GM23338 (cell line): ENCODE results near the gene SHOC1. TPM values are rescaled to one million over a fixed set of nuclear protein-coding genes. Genes with fewer than 3 reads are reported as not detected.

ENCODE experiments used
- ATAC-seq: fragments of 200-7000 bp; cut with Tn5 transposase; 3 replicates; pipeline ENCODE4 v1.9.1; 2020
- DNase-seq: peaks from one replicate; pipeline ENCODE4 v3.0.0-alpha.2; 2015; ENCODE audit warnings: low spot score
- H2AFZ ChIP-seq: fragments of 200-600 bp; sonication (generic); 2 replicates; pipeline ENCODE4 v1.8.0; 2016; ENCODE audit warnings: antibody characterized with exemption, mild to moderate bottlenecking, moderate library complexity
- H3F3A ChIP-seq: fragments of 200-600 bp; sonication (generic); replicated peaks from 2 replicates; pipeline ENCODE4 v1.8.0; 2017; ENCODE audit warnings: antibody characterized with exemption, mixed run types, low read depth
- H3K27ac ChIP-seq: fragments of 200-600 bp; sonication (generic); 2 replicates; pipeline ENCODE4 v1.6.1; 2016; ENCODE audit warnings: low read depth
- H3K27me3 ChIP-seq: fragments of 200-600 bp; sonication (generic); 2 replicates; pipeline ENCODE4 v1.8.0; 2016; ENCODE audit warnings: mild to moderate bottlenecking, mixed run types, moderate library complexity; ENCODE audit not compliant: insufficient read depth
- H3K36me3 ChIP-seq: fragments of 200-600 bp; sonication (generic); 2 replicates; pipeline ENCODE4 v1.8.0; 2016; ENCODE audit warnings: mild to moderate bottlenecking; ENCODE audit not compliant: insufficient read depth
- H3K4me1 ChIP-seq: fragments of 200-600 bp; sonication (generic); 2 replicates; pipeline ENCODE4 v1.8.0; 2016; ENCODE audit warnings: mild to moderate bottlenecking, moderate library complexity; ENCODE audit not compliant: insufficient read depth
- H3K4me2 ChIP-seq: fragments of 200-600 bp; sonication (generic); 2 replicates; pipeline ENCODE4 v1.7.1; 2017; ENCODE audit warnings: mixed run types
- H3K4me3 ChIP-seq: fragments of 200-600 bp; sonication (generic); 2 replicates; pipeline ENCODE4 v1.6.1; 2016; ENCODE audit warnings: mixed run types
- H3K79me2 ChIP-seq: fragments of 200-600 bp; sonication (generic); replicated peaks from 2 replicates; pipeline ENCODE4 v1.8.0; 2017; ENCODE audit warnings: mild to moderate bottlenecking; ENCODE audit not compliant: insufficient read depth
- H3K9me2 ChIP-seq: fragments of 200-600 bp; sonication (generic); 2 replicates; pipeline ENCODE4 v1.8.0; 2017; ENCODE audit not compliant: insufficient read depth
- H4K20me1 ChIP-seq: fragments of 200-600 bp; sonication (generic); replicated peaks from 2 replicates; pipeline ENCODE4 v1.8.0; 2017; ENCODE audit warnings: mild to moderate bottlenecking; ENCODE audit not compliant: insufficient read depth
- H3K27ac Mint-ChIP-seq: 2 replicates; pipeline ENCODE4 v1.8.0; 2020; ENCODE audit warnings: inconsistent platforms, mild to moderate bottlenecking, moderate library complexity, mixed read lengths
- H3K27me3 Mint-ChIP-seq: 3 replicates; pipeline ENCODE4 v1.8.0; 2022; ENCODE audit warnings: low read depth, mild to moderate bottlenecking, moderate library complexity, mixed read lengths, inconsistent platforms; ENCODE audit not compliant: insufficient read depth, poor library complexity
- H3K36me3 Mint-ChIP-seq: 3 replicates; pipeline ENCODE4 v1.8.0; 2021; ENCODE audit warnings: low read depth, mild to moderate bottlenecking, inconsistent platforms, moderate library complexity, mixed read lengths
- H3K4me1 Mint-ChIP-seq: 3 replicates; pipeline ENCODE4 v1.8.0; 2020; ENCODE audit warnings: mild to moderate bottlenecking, inconsistent platforms, mixed read lengths
- H3K4me3 Mint-ChIP-seq: 3 replicates; pipeline ENCODE4 v1.8.0; 2021; ENCODE audit warnings: moderate library complexity, mild to moderate bottlenecking, inconsistent platforms, mixed read lengths
- H3K9me3 Mint-ChIP-seq: 3 replicates; pipeline ENCODE4 v1.8.0; 2020; ENCODE audit warnings: moderate library complexity, mild to moderate bottlenecking, inconsistent platforms, mixed read lengths
- CREB1 ChIP-seq: fragments of 250-450 bp; sonication (Bioruptor Pico); IDR thresholded peaks from 2 replicates; pipeline ENCODE4 v1.5.0; 2020; ENCODE audit warnings: low read depth, mild to moderate bottlenecking, moderate library complexity
- CTCF ChIP-seq, 2 experiments: fragments of 200-600 bp in 1 of 2; sonication (generic) in 1 of 2; conservative IDR thresholded peaks; 2 replicates each; pipeline versions ENCODE4 v1.5.1 to v1.6.1; 2016 to 2017; ENCODE audit warnings: antibody characterized with exemption in 2 of 2, low read depth in 2 of 2, mild to moderate bottlenecking in 2 of 2, moderate library complexity in 1 of 2
- ETS1 ChIP-seq: IDR thresholded peaks from 2 replicates; pipeline ENCODE4 v1.6.1; 2016; ENCODE audit warnings: antibody characterized with exemption
- EZH2 ChIP-seq: fragments of 200-600 bp; sonication (generic); IDR thresholded peaks from one replicate; pipeline ENCODE4 v1.8.0; 2017; ENCODE audit warnings: antibody characterized with exemption, mild to moderate bottlenecking, low read depth; ENCODE audit not compliant: unreplicated experiment
- EZH2phosphoT487 ChIP-seq: fragments of 200-600 bp; sonication (generic); IDR thresholded peaks from one replicate; pipeline ENCODE4 v1.8.1; 2018; ENCODE audit warnings: antibody characterized with exemption; ENCODE audit not compliant: unreplicated experiment
- JUNB ChIP-seq: IDR thresholded peaks from one replicate; pipeline ENCODE4 v1.6.1; 2016; ENCODE audit warnings: antibody characterized with exemption; ENCODE audit not compliant: unreplicated experiment
- NANOG ChIP-seq: IDR thresholded peaks from 2 replicates; pipeline ENCODE4 v1.6.1; 2016; ENCODE audit warnings: antibody characterized with exemption, borderline replicate concordance
- POLR2AphosphoS5 ChIP-seq: IDR thresholded peaks from 2 replicates; pipeline ENCODE4 v1.6.1; 2016; ENCODE audit warnings: antibody characterized with exemption, low read depth
- STAT1 ChIP-seq: IDR thresholded peaks from one replicate; pipeline ENCODE4 v1.6.1; 2016; ENCODE audit warnings: antibody characterized with exemption; ENCODE audit not compliant: unreplicated experiment
- ZNF114 ChIP-seq: fragments of 250-450 bp; sonication (Bioruptor Pico); IDR thresholded peaks from 2 replicates; pipeline ENCODE4 v1.5.0; 2020; ENCODE audit warnings: mild to moderate bottlenecking, moderate library complexity
- ZNF331 ChIP-seq: fragments of 250-450 bp; sonication (Bioruptor Pico); IDR thresholded peaks from 2 replicates; pipeline ENCODE4 v1.5.0; 2020; ENCODE audit warnings: low read depth, mild to moderate bottlenecking, moderate library complexity
- polyA plus RNA-seq: library from polyadenylated mRNA; unstranded; fragments of >200 nt; fragmentation: Nextera tagmentation; extraction: Ambion mirVana; gene quantifications from 2 replicates; pipeline ENCODE4 v1.2.1, GENCODE V29; 2016
- total RNA-seq: library from RNA; depleted of rRNA; stranded (reverse); fragments of >200 nt; shearing (Covaris generic); gene quantifications from 2 replicates; pipeline ENCODE4 v1.2.3, GENCODE V29; 2014
- TF ChIP-seq, protein P1 (sequence below): fragments of 250-450 bp; sonication (Bioruptor Pico); IDR thresholded peaks from 2 replicates; pipeline ENCODE4 v1.5.0; 2020; ENCODE audit warnings: mild to moderate bottlenecking, moderate library complexity
- TF ChIP-seq, protein P2 (sequence below): IDR thresholded peaks from one replicate; pipeline ENCODE4 v1.6.1; 2018; ENCODE audit warnings: antibody characterized with exemption; ENCODE audit not compliant: unreplicated experiment

The SHOC1 gene
- total and polyA plus RNA-seq, 2 experiments from 2014 or later = 0.39 TPM; not detected in 1

DNA sequence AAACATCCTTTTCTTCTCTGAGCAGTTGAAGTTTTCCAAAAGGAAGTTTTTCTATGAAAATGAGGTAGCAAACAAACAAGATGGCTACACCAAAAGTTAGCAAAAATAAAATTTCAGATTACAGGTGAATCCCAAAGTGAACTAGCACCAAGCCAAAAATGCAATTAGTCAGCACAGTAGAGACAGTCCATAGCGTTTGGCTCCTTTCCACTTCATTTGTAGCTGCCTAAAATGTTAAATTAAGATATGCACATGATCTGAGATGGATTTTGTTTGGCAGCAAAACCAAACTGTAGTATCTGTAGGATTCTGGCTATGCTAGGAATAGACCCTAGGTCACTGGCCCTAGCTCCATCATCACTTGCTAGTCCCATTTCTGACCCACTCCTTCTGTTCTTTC, 45.7 kb upstream of the SHOC1 start:
- H3F3A ChIP-seq = no peaks in the 10 kb centered on the region
- no peak for ATAC-seq
- no peaks in the 10 kb centered on the region for H3K79me2 ChIP-seq
- no peaks in the 10 kb centered on the region for H3K36me3 ChIP-seq
- H3K27ac ChIP-seq = no peak overlapping the region
- no peaks in the 10 kb centered on the region for H3K9me2 ChIP-seq
- Mint-ChIP-seq H3K9me3 (no peaks in the 10 kb centered on the region), H3K27me3 (no peaks in the 10 kb centered on the region), H3K27ac (no peak overlapping the region), H3K36me3 (no peaks in the 10 kb centered on the region), H3K4me1 (no peaks in the 10 kb centered on the region), H3K4me3 (no peak overlapping the region)
- DNase-seq = no peak
- H3K27me3 ChIP-seq = no peaks in the 10 kb centered on the region
- H3K4me3 ChIP-seq = no peak overlapping the region
- H3K4me1 ChIP-seq = no peaks in the 10 kb centered on the region
- no peak overlapping the region for H2AFZ ChIP-seq
- no peak for TF ChIP-seq EZH2
- TF ChIP-seq ZNF331 (CRISPR knock-in tag) = no peak
- no peak for TF ChIP-seq EZH2phosphoT487
- no peak for TF ChIP-seq JUNB
- TF ChIP-seq CREB1 (CRISPR knock-in tag) = no peak
- TF ChIP-seq ETS1 = no peak
- TF ChIP-seq ZNF114 (CRISPR knock-in tag) = no peak
- TF ChIP-seq, protein P1, sequence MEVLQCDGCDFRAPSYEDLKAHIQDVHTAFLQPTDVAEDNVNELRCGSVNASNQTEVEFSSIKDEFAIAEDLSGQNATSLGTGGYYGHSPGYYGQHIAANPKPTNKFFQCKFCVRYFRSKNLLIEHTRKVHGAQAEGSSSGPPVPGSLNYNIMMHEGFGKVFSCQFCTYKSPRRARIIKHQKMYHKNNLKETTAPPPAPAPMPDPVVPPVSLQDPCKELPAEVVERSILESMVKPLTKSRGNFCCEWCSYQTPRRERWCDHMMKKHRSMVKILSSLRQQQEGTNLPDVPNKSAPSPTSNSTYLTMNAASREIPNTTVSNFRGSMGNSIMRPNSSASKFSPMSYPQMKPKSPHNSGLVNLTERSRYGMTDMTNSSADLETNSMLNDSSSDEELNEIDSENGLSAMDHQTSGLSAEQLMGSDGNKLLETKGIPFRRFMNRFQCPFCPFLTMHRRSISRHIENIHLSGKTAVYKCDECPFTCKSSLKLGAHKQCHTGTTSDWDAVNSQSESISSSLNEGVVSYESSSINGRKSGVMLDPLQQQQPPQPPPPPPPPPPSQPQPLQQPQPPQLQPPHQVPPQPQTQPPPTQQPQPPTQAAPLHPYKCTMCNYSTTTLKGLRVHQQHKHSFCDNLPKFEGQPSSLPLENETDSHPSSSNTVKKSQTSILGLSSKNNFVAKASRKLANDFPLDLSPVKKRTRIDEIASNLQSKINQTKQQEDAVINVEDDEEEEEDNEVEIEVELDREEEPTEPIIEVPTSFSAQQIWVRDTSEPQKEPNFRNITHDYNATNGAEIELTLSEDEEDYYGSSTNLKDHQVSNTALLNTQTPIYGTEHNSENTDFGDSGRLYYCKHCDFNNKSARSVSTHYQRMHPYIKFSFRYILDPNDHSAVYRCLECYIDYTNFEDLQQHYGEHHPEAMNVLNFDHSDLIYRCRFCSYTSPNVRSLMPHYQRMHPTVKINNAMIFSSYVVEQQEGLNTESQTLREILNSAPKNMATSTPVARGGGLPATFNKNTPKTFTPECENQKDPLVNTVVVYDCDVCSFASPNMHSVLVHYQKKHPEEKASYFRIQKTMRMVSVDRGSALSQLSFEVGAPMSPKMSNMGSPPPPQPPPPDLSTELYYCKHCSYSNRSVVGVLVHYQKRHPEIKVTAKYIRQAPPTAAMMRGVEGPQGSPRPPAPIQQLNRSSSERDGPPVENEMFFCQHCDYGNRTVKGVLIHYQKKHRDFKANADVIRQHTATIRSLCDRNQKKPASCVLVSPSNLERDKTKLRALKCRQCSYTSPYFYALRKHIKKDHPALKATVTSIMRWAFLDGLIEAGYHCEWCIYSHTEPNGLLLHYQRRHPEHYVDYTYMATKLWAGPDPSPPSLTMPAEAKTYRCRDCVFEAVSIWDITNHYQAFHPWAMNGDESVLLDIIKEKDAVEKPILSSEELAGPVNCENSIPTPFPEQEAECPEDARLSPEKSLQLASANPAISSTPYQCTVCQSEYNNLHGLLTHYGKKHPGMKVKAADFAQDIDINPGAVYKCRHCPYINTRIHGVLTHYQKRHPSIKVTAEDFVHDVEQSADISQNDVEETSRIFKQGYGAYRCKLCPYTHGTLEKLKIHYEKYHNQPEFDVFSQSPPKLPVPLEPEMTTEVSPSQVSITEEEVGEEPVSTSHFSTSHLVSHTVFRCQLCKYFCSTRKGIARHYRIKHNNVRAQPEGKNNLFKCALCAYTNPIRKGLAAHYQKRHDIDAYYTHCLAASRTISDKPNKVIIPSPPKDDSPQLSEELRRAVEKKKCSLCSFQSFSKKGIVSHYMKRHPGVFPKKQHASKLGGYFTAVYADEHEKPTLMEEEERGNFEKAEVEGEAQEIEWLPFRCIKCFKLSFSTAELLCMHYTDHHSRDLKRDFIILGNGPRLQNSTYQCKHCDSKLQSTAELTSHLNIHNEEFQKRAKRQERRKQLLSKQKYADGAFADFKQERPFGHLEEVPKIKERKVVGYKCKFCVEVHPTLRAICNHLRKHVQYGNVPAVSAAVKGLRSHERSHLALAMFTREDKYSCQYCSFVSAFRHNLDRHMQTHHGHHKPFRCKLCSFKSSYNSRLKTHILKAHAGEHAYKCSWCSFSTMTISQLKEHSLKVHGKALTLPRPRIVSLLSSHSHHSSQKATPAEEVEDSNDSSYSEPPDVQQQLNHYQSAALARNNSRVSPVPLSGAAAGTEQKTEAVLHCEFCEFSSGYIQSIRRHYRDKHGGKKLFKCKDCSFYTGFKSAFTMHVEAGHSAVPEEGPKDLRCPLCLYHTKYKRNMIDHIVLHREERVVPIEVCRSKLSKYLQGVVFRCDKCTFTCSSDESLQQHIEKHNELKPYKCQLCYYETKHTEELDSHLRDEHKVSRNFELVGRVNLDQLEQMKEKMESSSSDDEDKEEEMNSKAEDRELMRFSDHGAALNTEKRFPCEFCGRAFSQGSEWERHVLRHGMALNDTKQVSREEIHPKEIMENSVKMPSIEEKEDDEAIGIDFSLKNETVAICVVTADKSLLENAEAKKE (CRISPR knock-in tag) = no peak
- TF ChIP-seq CTCF (conservative IDR thresholded peaks at IDR 0.05; ENCODE audit: low read depth in 2 of 2) = no peak
- no peak for TF ChIP-seq POLR2AphosphoS5
- TF ChIP-seq, protein P2, sequence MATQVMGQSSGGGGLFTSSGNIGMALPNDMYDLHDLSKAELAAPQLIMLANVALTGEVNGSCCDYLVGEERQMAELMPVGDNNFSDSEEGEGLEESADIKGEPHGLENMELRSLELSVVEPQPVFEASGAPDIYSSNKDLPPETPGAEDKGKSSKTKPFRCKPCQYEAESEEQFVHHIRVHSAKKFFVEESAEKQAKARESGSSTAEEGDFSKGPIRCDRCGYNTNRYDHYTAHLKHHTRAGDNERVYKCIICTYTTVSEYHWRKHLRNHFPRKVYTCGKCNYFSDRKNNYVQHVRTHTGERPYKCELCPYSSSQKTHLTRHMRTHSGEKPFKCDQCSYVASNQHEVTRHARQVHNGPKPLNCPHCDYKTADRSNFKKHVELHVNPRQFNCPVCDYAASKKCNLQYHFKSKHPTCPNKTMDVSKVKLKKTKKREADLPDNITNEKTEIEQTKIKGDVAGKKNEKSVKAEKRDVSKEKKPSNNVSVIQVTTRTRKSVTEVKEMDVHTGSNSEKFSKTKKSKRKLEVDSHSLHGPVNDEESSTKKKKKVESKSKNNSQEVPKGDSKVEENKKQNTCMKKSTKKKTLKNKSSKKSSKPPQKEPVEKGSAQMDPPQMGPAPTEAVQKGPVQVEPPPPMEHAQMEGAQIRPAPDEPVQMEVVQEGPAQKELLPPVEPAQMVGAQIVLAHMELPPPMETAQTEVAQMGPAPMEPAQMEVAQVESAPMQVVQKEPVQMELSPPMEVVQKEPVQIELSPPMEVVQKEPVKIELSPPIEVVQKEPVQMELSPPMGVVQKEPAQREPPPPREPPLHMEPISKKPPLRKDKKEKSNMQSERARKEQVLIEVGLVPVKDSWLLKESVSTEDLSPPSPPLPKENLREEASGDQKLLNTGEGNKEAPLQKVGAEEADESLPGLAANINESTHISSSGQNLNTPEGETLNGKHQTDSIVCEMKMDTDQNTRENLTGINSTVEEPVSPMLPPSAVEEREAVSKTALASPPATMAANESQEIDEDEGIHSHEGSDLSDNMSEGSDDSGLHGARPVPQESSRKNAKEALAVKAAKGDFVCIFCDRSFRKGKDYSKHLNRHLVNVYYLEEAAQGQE = no peak
- TF ChIP-seq NANOG = no peak
- no peak for TF ChIP-seq STAT1
- no peak overlapping the region for H3K4me2 ChIP-seq
- H4K20me1 ChIP-seq = no peaks in the 10 kb centered on the region
